GM21390 (cell line): Measurements from ENCODE around the gene RAI14.

Source experiments
- ATAC-seq: cut with Tn5 transposase; IDR thresholded peaks from one replicate; pipeline ENCODE4 v1.9.1; 2021; ENCODE audit not compliant: unreplicated experiment

The RAI14 gene

DNA sequence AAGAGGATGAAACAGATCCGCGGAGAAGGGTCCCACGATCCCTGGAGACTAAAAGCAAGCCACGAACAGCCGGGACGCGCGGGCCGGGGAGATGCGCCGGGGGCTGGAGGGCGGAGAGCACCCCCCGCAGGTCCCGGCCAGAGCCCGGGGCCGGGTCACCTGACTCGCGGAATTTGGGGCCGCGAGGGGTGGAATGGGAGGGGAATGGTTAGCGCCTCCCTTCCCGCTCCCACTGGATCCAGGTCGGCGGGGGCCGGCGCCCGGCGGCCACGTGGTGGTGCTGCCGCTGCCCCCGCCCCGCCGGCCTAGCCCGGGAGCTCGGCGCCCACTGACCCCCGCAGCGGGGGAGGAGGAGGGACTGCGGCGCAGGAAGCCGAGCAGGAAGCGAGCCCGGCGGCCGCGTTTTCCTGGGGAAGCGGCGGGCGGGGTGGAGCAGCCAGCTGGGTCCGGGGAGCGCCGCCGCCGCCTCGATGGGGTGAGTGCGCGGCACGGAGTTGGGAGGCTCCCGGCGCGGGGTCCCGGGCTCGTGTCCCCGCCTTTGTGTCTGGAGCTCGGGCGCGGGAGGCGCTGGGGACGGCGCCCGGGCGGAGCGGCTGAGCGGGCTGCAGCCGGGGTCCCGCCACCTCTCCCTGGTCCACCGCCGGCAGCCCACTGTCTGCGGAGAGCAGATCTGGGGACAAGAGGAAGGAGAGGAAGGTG, at the start of gene RAI14:
RAI14 (plus strand) TSS at position 328 of the 699 bp plus-strand sequence. CDS start 30,592 bp downstream, outside the sequence.
- ATAC-seq: no peak

DNA sequence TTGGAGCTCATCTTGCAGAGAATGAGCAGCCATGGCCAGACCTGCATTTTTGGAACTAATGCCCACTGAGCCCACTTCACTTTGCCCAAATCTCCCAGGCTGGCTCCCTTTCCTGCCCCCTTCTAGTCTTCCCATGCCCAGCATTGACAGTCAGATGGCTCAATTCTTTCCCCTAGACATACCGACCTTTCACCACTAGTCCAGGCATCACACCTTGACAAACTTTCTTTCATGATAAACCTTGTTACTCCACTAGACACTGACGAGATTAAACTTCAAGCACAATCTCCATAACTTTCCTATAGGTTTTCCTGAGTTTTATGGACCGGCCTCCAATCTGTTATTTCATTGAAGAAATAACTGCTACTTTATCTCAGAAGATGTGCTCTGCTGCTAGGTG, 47.8 kb upstream of the RAI14 start:
- ATAC-seq: no peak

DNA sequence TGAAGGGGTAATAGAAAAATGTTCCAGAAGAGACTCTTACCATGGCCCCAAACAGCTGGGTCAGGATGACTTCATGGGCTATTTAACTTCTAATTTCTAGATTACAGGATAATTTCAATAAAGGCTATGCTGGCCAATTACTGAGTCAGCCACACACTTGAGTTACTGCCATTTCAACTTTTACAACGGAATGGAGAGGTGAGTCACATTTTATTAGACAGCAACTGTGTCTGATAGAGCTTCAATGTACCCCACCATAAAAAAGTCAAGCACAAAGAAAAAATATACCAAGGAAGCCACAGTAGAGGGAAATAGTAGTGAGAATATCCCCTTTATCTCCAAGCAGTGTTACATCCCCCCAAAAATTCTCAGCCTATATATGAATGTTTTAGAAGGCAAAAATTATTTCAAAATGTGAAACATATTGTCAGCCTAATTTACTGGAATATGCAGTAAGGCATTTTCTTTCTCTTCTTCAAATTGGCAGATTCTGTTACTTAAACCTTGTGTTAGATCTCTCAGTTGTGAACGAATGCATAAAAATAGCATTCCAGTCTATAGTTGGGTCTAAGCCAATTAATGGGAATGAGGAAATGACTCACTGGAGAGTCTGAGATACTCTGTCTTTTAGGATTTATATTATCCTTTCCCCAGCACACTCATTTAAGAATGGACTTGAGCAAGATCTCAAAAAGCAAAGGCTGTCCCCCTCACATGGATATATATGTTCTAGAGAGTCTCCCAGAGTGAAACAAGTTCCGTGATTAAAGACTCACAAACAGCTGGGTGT, 47.1 kb upstream of the RAI14 start:
- ATAC-seq: no peak

DNA sequence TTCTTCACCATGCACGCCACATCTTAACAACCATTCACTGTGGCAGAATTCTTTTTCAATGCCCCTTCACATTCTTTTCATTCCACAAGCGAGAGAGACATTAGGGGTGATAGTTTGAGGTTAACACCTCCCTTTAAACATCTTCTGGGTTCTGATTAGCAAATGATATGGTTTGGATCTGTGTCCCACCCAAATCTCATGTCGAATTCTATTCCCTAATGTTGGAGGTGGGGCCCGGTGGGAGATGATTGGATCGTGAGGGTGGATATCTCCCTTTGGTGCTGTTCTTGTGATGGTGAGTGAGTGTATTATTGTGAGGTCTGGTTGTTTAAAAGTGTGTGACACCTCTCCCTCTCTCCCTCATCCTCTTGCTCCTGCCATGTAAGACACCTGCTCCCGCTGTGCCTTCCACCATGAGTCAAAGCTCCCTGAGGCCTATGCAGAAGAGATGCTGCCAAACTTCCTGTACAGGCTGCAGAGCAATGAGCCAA, 46.1 kb upstream of the RAI14 start:
- ATAC-seq: no peak

DNA sequence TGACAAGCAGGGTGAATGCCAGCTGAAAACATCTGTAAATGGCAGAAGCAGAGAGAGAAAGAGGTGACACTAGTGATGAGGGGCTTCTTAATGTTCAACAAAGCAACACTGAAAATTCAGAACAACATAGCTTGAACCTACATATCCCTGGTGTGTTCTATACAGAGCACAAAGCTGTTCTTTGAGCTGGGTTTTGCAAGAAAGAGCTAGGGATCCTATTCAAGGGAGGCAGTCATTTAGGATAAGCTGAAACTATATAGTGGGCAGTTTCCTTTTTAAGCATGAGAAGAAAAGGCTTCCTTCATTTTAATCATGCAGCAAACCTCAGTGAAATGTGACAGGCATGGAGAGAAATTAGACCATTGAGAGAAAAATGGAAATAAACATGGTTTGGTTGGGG, 45.6 kb upstream of the RAI14 start:
- ATAC-seq: no peak

DNA sequence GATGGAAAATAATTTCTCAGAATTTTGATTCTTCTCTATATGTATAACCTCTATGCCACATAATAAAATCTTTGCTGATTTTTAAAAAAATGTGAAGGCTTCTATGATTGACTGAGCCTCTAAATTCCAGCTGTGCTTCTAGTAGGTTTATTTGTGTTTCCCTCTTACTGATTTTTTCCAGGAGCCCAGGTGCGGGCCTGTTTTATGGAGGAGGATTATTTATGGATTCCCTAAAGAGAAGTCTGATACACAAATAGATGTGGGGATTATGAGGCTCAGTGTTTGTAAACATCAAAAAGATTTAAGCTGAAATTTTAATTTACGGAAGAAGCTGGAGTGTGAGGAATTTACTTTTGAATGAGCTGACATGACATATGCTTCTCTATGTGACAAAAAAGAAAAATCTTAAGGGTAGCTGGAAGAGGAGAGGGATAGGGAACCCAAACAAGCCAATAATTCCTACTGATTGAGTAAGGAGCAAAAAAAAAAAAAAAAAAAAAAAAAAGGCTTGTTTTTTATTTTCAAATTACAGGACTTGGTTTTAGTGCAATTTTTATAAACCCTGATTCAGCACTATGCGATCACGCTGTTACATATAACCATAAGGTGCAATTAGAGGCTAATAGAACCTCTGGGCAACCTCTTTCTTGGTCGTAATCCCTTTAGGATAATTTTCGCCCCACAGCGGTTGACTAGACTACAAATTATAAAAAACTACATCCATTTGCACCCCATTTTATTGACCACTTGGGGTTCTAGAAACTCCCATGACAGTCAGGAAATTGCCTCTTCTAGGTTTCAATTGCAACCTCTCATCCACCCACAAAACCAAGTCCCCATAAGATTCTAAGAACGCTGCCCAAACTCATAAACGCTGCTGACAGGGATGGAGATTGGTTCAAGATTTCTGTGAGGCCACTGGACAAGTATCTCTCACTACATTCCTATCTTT, 44.4 kb upstream of the RAI14 start:
- ATAC-seq: no peak

DNA sequence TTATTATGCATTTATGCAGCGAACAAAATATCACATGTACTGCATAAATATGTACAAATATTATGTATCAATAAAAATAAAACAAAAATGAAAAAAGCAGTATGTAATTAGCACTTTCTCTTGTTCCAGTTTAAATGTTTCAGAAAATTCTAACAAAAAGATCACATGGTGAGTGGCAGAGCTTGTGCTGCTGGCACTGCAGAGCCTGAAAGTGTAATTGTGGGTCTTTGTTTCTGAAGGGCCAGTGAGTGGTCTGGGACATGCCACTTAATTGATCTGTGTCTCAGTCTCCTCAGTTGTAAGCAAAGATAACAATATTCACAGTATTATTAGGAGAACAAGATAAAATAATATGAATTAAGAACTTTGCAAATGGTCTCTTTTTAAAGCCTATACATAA, 39.5 kb upstream of the RAI14 start:
- no peak for ATAC-seq

DNA sequence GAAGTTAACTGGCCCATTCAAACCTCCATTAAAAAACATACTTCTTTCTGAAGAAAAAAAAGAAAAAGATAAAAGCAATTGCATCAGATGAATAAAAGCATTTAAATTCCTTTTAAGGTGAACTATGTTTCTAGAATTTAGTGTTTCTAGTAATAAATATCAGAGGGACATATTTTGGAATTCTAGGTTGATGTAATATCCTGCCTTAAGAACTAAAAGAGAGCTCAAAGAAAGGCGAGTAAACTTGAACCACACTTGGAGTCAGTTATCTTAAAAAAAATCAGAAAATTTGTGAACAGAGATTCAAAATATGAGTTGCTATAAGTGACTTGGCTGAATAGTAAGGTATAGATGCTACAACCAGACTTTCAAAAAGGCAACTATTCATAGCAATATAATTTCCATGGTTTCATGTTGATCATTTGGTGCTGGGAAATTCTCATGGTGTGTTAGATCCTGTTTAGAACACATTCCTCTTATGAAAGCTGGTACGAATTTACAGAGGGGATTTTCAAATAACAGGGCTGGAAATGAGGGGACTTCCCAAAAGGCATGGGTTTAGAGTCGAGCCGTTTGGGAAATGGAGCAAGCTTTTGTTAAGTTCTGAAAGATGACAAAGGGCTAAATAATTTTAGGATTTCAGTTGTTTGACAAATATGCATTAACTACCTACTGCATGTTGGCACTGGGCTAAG, 37.6 kb upstream of the RAI14 start:
- ATAC-seq: no peak

DNA sequence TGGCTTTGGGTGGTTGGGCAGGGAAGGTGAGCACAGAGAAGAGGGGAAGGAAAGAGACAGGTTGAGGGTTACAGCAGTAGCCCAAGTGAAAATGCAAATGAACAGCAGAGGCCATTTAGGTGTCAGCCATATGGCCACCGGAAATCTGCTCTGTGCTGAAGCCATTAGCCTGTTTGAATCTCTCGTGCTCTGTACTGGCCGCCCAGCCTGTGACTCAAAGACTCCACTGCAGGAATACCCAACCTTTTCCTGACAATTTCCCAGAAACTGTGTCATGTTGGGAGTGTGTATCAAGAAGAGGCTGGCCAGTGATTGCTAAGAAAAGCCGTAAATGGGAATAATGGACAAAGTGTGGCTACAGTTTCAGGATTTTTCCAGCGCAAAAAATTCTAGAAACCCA, 35.9 kb upstream of the RAI14 start:
- no peak for ATAC-seq

DNA sequence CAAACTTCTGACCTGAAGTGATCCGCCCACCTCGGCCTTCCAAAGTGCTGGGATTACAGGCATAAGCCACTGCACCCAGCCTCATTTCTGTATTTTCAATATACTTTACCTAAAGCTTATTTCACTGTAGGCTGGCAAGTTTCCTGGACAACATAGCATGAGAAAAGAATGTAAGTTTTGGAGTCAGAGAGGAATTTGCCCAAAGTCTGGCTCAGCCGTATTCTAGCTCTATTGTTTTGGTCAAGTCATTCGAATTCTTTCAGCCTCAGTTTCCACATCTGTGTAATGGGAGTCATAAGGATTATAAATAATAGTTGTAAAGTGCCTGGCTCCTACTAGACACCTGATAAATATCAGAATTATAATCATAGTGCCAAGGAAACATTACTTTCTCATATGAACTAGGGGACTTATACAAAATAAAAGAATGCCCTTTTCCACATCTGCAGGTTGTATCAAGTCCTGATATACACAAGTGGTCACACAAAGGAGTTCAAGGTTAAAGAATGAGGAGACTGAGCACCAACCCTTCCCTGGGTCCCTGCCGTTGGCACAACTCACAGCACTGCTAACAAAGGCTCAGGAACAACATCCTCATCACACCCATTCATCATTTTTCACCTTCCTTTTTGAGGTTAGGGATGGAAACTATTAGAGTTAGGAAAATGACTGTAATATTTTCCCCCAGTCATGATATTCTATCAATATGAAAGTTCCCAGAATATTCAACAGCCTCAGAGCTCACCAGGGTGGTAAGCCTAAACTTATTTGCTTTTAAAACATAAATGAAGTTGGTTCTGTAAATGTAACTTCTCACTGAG, 34.6 kb upstream of the RAI14 start:
- ATAC-seq: no peak

DNA sequence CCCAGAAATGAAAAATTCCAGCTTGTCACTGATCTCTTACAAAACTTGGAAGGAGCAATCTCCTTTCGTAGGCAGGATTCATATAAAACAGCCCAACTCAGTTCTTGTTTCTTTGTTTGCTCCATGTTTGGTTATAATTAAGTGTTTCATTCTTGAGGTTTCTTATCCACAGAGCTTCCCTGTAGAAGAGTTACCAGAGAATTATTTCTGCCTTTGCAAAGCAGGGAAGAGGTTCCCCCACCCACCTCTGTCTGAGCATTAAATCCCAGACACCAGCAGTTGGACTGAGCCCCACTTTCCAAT, 34.1 kb upstream of the RAI14 start:
- ATAC-seq: no peak

DNA sequence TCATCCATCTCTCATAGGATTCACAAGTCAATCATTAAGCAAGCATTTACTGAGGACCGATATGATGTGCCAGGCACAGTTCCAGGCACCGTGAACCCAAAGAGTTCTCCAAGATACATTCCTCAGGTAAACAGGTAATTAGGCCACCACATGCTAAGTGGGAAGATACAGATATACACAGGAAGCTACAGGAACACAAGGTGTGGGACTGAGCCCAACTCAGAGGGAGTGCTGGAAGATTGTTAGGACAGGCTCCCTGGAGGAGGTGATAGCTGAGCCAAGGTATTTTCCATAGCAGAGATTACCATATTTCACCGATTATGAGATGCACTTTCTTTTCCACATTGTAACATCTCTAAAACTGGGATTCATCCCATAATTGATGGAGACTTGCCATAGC, 31.4 kb upstream of the RAI14 start:
- ATAC-seq: no peak

DNA sequence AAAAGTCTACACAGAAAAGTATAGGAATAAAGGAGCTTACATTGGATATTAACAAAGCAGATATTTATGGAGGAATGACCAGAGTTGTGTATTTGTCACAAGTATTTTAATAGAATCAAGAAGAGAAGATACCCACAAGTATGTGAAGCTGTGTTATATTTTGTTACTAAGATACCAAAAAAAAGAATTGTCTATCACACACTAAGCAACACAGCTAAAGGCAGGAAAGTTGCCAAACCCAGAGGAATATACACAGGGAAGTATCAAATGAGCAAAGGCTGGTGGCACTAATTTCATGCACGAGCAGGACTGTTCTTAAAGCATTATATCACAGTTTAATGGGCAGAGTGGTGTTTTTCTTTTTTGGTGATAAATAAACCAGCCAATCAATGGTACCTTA, 30.9 kb upstream of the RAI14 start:
- ATAC-seq: no peak

DNA sequence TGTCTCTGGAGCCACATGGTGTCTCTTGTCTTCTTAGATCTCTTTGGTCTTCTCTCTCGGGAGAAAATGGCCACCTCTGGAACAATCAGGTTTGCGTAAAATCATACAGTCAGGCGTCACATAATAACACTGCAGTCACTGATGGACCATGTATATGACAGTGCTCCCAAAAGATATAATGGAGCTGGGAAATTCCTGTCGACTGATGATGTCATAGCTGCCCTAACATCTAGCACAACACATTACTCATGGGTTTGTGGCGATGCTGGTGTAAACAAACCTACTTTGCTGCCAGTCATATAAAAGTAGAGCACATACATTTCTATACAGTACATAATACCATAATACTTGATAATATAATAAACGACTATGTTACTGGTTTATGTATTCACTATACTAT, 30.1 kb upstream of the RAI14 start:
- ATAC-seq: no peak

DNA sequence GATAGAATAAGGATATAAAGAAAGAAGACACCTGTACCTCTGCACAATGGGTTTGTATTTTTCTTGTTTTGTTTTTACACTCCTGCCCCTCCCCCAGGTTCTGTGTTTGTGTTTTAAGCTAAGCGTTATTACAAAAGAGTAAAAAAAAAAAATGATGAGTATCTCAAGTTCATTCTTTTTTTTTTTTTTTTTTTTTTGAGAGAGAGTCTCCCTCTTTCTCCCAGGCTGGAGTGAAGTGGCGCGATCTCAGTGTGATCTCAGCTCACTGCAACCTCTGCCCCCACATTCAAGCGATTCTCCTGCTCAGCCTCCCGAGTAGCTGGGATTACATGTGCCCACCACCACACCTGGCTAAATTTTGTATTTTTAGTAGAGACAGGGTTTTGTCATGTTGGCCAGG, 29.4 kb upstream of the RAI14 start:
- no peak for ATAC-seq

DNA sequence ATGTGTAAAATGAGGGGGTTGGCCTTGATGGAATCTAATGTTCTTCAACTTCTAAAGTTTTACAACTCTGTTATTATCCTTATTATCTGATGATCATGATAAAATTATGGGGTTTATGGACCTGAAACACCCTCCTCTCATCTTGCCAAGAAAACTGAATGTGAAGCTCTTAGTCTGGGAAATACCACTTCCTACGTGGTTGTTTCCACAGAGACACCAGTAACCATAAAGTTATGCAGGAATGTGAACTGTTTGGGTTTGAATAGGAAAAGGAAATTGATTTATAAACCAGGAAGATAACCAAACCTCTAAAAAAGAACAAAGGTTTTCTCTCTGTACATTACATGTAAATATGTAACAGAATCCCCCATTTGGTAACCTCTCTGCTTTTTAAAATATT, 28.3 kb upstream of the RAI14 start:
- no peak for ATAC-seq

DNA sequence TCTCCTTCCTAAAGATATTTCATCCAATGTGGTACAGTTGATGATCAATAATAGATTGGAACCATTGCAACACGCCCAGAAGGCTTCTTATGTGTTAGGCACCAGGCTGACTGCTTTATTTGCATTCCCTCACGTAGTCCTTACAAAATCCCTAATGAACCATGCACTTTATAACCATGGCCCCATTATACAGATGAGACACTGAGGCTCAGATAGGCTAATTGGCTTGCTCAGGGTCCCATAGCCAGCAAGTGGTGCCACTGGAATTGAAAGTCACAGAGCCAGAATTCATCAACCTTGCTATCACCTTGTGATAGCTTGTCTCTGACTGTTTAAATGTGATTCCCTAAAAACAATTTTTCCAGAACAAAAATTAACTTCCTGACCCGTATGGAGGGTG, 27.8 kb upstream of the RAI14 start:
- ATAC-seq: no peak

DNA sequence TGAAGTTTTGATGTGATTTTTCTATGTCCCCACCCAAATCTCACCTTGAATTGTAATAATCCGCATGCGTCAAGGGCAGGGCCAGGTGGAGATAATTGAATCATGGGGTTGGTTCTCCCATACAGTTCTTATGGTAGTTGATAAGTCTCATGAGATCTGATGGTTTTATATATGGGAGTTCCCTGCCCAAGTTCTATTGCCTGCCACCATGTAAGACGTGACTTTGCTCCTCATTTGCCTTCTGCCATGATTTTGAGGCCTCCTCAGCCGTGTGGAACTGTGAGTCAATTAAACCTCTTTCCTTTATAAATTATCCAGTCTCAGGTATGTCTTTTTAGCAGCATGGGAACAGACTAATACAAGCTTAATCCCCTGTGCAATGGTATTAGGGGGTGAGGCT, 25.5 kb upstream of the RAI14 start:
- no peak for ATAC-seq

DNA sequence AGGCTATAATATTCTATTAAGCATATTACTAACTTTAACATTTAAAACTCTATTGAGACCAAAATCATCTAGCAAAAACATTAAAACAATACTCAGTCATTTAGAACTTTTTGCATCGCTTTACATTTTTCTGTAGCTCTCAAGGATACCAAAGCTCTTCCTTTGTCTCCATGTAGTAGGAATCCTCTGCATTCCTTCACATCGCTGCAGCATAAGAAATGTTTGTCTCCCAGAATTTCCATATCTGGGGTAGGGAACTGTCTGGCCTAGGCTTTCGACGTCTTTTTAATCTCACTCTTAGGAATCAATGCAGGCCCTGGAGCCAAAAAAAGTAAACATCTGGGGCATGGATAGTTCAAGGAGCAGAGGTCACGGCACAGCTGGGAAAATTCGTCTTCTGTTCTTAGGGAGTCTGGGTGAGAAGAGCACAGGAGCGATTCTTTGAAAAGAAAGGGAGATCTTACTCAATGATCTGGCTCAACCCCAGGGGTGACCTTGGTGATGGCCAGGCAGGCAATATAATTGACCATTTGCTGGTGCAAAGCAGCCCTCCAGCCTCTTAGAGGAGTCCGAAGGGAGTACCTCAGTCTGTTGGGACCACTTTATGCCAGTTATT, 23.2 kb upstream of the RAI14 start:
- ATAC-seq: no peak
